Measurements from ENCODE around the gene NCK2. TPM values are rescaled to one million over a fixed set of nuclear protein-coding genes. Genes with fewer than 3 reads are reported as not detected.

NCK2 gene
- total RNA-seq, 2 donors from 2014 or later = 39.0 to 144 TPM

DNA sequence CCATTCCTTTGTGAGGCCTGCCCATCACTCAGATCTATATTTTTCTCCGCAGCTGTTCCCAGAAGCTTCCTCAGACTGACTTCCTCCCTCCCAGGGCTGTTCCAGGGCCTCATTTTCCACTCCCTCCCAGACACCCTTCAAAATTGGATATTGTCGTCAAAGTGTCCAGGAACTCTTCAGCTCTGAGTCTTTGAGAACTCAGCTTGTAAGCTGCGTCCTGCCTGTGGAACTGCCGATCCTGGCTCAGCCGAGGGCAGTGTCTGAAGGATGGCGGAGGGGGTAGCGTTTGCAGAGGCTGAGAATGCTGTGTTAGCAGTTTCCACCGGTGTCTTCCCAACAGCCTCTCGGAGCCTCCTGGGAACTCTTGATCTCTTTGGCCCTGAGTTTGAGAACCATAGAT lies 27.1 kb downstream of the NCK2 start:
- H3K27ac ChIP-seq = no peak overlapping the region

DNA sequence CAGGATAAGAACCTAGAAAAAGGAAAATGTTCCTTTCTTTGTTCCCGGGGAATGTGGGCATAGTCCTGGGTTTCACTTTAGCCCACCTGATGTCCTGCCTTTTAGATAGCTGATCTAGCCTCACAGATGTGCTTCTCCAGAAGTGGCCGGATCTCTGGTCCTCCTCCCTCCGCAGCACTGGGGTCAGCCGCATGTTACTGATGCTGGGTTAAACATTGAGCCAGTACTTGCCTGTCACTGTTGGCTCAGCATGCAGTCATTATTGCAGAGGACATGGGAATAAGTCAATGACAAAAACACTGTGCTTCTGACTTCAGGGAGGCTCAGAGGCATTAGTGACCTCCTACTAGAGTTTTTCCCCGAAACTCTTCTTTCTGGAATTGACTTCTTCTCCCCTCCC lies 27.6 kb downstream of the NCK2 start:
- Histone ChIP-seq H3K9me3 (no peaks in the 10 kb centered on the region), H3K36me3 (no peaks in the 10 kb centered on the region), H3K4me1 (replicated peaks) (no peaks in the 10 kb centered on the region), H3K27me3 (replicated peaks; ENCODE audit: insufficient read depth) (no peaks in the 10 kb centered on the region), H3K27ac (no peak overlapping the region), H3K4me3 (no peak overlapping the region)
- TF ChIP-seq, protein P1, sequence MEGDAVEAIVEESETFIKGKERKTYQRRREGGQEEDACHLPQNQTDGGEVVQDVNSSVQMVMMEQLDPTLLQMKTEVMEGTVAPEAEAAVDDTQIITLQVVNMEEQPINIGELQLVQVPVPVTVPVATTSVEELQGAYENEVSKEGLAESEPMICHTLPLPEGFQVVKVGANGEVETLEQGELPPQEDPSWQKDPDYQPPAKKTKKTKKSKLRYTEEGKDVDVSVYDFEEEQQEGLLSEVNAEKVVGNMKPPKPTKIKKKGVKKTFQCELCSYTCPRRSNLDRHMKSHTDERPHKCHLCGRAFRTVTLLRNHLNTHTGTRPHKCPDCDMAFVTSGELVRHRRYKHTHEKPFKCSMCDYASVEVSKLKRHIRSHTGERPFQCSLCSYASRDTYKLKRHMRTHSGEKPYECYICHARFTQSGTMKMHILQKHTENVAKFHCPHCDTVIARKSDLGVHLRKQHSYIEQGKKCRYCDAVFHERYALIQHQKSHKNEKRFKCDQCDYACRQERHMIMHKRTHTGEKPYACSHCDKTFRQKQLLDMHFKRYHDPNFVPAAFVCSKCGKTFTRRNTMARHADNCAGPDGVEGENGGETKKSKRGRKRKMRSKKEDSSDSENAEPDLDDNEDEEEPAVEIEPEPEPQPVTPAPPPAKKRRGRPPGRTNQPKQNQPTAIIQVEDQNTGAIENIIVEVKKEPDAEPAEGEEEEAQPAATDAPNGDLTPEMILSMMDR (IDR thresholded peaks at IDR 0.05) = no peak
- no peak for TF ChIP-seq POLR2A (IDR thresholded peaks at IDR 0.05)
- intact Hi-C loops (cut with DNase I) = no loop called here
- DNase-seq (ENCODE audit: low spot score) = no peak
- WGBS = 71% methylated on average over 5 of the region's 5 CpGs

More for the DNA sequence above, 27.1 kb downstream of the NCK2 start:
- 61% methylated on average over 9 of the region's 9 CpGs for WGBS
- TF ChIP-seq POLR2A (IDR thresholded peaks at IDR 0.05) (no peak), POLR2AphosphoS5 (IDR thresholded peaks at IDR 0.05) (no peak)
- TF ChIP-seq, protein P1 (IDR thresholded peaks at IDR 0.05) = no peak
- intact Hi-C loops (cut with DNase I) = no loop called here
- Histone ChIP-seq H3K4me3 (no peak overlapping the region), H3K27me3 (replicated peaks; ENCODE audit: insufficient read depth) (no peaks in the 10 kb centered on the region), H3K4me1 (replicated peaks) (no peaks in the 10 kb centered on the region), H3K9me3 (no peaks in the 10 kb centered on the region), H3K36me3 (no peaks in the 10 kb centered on the region)
- DNase-seq (ENCODE audit: low spot score) = no peak

DNA sequence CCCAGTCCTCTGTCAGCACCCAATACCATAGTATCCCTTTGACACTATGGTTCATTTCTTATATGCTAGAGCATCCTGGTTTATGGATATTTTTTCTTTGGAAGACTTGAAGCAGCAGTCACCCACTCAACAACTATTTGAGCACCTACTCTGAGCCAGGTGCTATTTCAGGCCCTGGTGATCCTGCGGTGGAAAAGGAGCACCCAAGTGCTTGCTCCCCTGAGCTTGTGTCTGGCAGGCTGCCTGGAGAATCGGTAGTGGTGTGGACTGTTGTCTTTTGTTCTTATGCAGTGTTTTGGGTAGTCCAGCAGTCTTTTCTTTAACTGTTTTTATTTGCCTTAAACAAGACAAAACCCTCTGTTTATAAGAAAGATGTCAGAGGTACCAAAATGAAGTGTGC lies 28.9 kb downstream of the NCK2 start:
- no peaks in the 10 kb centered on the region for H3K4me1 ChIP-seq (replicated peaks)
- no peak for TF ChIP-seq POLR2A (IDR thresholded peaks at IDR 0.05)
- TF ChIP-seq, protein P1 (IDR thresholded peaks at IDR 0.05) = no peak
- TF ChIP-seq POLR2AphosphoS5 (IDR thresholded peaks at IDR 0.05) = no peak
- WGBS = 30% methylated on average over 2 of the region's 2 CpGs
- no peak overlapping the region for H3K4me3 ChIP-seq
- DNase-seq (ENCODE audit: low spot score) = no peak
- H3K36me3 ChIP-seq = no peaks in the 10 kb centered on the region
- no peak overlapping the region for H3K27ac ChIP-seq
- H3K9me3 ChIP-seq = no peaks in the 10 kb centered on the region
- intact Hi-C loops (cut with DNase I) = no loop called here
- H3K27me3 ChIP-seq (replicated peaks; ENCODE audit: insufficient read depth) = no peaks in the 10 kb centered on the region

DNA sequence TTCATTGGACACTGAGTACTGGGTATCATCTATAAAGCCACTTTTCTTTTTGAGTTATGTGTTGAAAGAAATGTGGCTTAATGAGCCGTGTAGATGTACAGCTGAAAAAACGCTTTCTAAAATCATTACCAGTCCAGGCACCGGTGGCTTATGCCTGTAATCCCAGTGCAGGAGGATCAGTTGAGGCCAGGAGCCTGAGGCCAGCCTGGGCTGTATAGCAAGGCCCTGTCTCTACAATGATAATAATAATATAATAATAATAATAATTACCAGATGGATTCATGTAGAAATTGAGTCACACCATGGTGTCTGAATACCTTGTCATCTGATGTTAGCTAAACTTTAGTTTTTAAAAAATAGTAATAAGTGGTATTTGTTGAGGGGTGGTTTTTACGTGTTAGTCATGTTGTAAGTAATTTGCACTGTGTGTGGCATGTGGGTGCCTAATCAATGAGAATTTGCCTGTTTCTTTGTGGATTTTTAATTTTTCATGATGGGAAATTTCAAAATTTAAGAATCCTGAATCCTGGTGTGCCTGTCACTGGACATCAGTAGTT lies 30.1 kb downstream of the NCK2 start:
- H3K9me3 ChIP-seq = no peaks in the 10 kb centered on the region
- H3K36me3 ChIP-seq = no peaks in the 10 kb centered on the region
- intact Hi-C loops (cut with DNase I) = no loop called here
- H3K4me1 ChIP-seq (replicated peaks) = no peaks in the 10 kb centered on the region
- H3K27ac ChIP-seq = no peak overlapping the region
- H3K4me3 ChIP-seq = no peak overlapping the region
- 79% methylated on average over 4 of the region's 4 CpGs for WGBS
- no peak for DNase-seq (ENCODE audit: low spot score)
- no peaks in the 10 kb centered on the region for H3K27me3 ChIP-seq (replicated peaks; ENCODE audit: insufficient read depth)
- TF ChIP-seq, protein P1 (IDR thresholded peaks at IDR 0.05) = no peak

- intact Hi-C loops (cut with DNase I) = no loop called here
- Histone ChIP-seq H3K4me1 (replicated peaks) (no peaks in the 10 kb centered on the region), H3K9me3 (no peaks in the 10 kb centered on the region), H3K36me3 (no peaks in the 10 kb centered on the region), H3K27me3 (replicated peaks; ENCODE audit: insufficient read depth) (no peaks in the 10 kb centered on the region), H3K4me3 (no peak overlapping the region), H3K27ac (no peak overlapping the region)
- TF ChIP-seq POLR2A (IDR thresholded peaks at IDR 0.05) = no peak
- TF ChIP-seq, protein P1 (IDR thresholded peaks at IDR 0.05) = no peak
- TF ChIP-seq POLR2AphosphoS5 (IDR thresholded peaks at IDR 0.05) = no peak
- no peak for DNase-seq (ENCODE audit: low spot score)
- WGBS = 85% methylated on average over 11 of the region's 11 CpGs
Observed at GRCh38 chr2:105775809-105776559, 31.3 kb downstream of the NCK2 start.

All from prostate gland (tissue), 2 donors.